Upper lobe of right lung (tissue), 1 donor: ENCODE data around the gene HOXB5. TPM values are rescaled to one million over a fixed set of nuclear protein-coding genes. Genes with fewer than 3 reads are reported as not detected.

Experiments
- ATAC-seq: fragments of 200-7000 bp; cut with Tn5 transposase; one replicate; pipeline ENCODE4 v1.9.1; 2020; ENCODE audit warnings: mild to moderate bottlenecking, moderate library complexity
- DNase-seq: peaks from one replicate; pipeline ENCODE4 v3.0.0-alpha.2; 2020
- H3K27ac ChIP-seq: fragments of 200-600 bp; one replicate; pipeline ENCODE4 v1.8.0; 2022
- H3K27me3 ChIP-seq: fragments of 200-600 bp; one replicate; pipeline ENCODE4 v1.8.0; 2022; ENCODE audit warnings: mild to moderate bottlenecking
- H3K36me3 ChIP-seq: fragments of 200-600 bp; one replicate; pipeline ENCODE4 v1.8.0; 2022
- H3K4me1 ChIP-seq: fragments of 200-600 bp; one replicate; pipeline ENCODE4 v1.8.0; 2022
- H3K4me3 ChIP-seq: fragments of 200-600 bp; one replicate; pipeline ENCODE4 v1.8.0; 2022; ENCODE audit warnings: mild to moderate bottlenecking
- H3K9me3 ChIP-seq: fragments of 200-600 bp; one replicate; pipeline ENCODE4 v1.8.0; 2022
- intact Hi-C: fragments of 100-400 bp; cut with DNase I; formaldehyde crosslinking; loops from one replicate; pipeline ENCODE4 v1.11.0; 2022
- total RNA-seq: library from RNA; stranded (reverse); fragmentation: NEBNext Ultra II Directional; extraction: Animal tissue kit (Norgen Biotek cat#: 25700); gene quantifications from one replicate; pipeline ENCODE4 v1.2.1, GENCODE V29; 2021
- TF ChIP-seq, protein P1 (sequence below): fragments of 200-600 bp; IDR thresholded peaks from one replicate; pipeline ENCODE4 v1.8.0; 2022; ENCODE audit warnings: antibody characterized with exemption
- donor health status: DM: no; HTN: yes; CAD: no; lungs with severe emphysema.

Gene HOXB5
- total RNA-seq, 1 donor from 2014 or later, result 4.4 TPM

GRCh38 chr17:48608494-48608834 is 14.9 kb upstream of the HOXB5 start:
- Histone ChIP-seq H3K9me3 (no peaks in the 10 kb centered on the region), H3K27ac (no peak overlapping the region), H3K27me3 (peaks cover 95% of the 10 kb centered on the region), H3K4me1 (peaks cover 25% of the 10 kb centered on the region), H3K4me3 (no peak overlapping the region), H3K36me3 (no peaks in the 10 kb centered on the region)
- TF ChIP-seq, protein P1, sequence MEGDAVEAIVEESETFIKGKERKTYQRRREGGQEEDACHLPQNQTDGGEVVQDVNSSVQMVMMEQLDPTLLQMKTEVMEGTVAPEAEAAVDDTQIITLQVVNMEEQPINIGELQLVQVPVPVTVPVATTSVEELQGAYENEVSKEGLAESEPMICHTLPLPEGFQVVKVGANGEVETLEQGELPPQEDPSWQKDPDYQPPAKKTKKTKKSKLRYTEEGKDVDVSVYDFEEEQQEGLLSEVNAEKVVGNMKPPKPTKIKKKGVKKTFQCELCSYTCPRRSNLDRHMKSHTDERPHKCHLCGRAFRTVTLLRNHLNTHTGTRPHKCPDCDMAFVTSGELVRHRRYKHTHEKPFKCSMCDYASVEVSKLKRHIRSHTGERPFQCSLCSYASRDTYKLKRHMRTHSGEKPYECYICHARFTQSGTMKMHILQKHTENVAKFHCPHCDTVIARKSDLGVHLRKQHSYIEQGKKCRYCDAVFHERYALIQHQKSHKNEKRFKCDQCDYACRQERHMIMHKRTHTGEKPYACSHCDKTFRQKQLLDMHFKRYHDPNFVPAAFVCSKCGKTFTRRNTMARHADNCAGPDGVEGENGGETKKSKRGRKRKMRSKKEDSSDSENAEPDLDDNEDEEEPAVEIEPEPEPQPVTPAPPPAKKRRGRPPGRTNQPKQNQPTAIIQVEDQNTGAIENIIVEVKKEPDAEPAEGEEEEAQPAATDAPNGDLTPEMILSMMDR, result no peak
- ATAC-seq (no peak), DNase-seq (no peak)
- intact Hi-C loops, result no loop called here

DNA sequence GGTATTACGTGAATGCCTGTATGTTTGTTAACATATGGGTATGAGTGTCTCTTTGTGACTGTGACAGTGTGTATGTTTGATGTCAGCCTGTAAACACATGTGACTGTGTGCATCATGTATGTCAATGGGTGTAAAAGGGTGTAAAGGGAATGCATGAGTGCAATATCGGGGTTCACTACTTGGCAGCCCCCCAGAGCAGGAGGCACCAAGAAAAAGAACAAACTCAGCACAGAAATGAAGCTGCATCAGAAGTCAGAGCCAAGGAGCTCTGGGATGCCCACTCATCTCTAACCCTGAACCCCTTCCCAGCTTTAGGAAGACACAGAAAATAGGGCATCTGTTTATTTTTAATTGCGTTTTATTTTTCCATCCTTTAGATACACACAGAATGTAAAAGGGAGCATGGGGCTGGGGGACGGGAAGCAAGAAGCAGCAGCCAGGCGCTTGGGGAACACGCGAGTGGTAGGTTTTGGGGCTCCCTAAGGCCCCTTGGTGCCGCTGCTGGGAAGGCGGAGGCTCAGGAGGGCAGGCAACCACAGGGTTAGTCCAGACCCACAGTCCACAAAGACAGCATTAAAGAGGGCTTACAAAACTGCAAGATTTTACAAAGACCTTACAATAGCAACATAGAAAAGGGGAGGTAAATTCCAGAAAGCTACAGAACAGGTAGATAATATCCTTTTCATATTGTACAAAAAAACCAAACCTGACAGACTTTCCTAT is 13.5 kb upstream of the HOXB5 start:
- H3K36me3 ChIP-seq, result no peaks in the 10 kb centered on the region
- TF ChIP-seq, protein P1, result no peak
- H3K9me3 ChIP-seq, result no peaks in the 10 kb centered on the region
- no peak overlapping the region for H3K27ac ChIP-seq
- ATAC-seq, result no peak
- H3K4me3 ChIP-seq, result no peak overlapping the region
- H3K4me1 ChIP-seq, result peaks cover 25% of the 10 kb centered on the region
- DNase-seq, result no peak
- intact Hi-C loops, result no loop called here
- peaks cover 99% of the 10 kb centered on the region for H3K27me3 ChIP-seq

DNA sequence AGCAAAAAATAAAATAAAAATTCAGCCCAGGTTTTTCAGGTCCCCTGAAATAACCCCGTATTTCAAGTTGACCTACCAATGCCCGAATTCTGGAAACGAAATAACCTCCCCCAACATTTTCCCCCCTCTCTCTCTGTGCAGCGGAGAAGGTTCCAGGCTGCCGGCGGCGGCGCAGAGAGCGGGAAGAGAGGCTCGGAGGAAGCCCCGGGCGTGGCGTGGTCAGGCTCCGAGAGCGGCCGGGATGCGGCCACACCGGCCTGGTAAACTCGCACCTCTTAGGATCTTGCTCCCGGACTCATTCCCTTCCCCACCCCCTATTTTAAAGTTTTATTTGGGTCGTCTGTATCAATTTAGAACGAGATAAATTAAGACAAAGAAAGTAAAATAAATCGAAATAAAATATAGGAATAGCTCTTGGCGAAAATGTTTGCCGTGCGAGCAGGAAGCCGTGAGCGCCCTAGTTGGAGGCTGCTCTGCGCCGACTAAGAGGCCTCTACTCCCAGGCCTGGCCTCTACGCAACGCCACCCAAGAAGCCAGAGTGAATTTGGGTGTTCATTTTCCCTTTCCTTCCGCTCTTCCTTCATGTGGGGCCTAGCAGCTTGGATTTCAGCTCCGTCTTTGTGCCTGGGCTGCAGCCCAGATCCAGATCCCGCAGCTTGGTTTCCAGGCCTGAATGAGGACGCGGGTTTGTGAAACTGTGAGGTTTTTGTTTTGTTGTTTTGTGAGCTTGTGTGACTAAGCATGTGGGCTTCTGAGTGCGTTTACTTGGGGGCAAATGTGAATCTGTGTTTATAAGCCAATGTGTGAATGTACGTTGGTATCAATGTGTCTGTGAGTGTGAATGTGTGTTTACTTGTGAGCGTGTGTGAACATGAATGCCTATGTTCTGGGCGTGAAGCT is 12.7 kb upstream of the HOXB5 start:
- Histone ChIP-seq H3K27ac (no peak overlapping the region), H3K4me1 (peaks cover 19% of the 10 kb centered on the region), H3K27me3 (peaks cover 99% of the 10 kb centered on the region), H3K4me3 (no peak overlapping the region), H3K36me3 (no peaks in the 10 kb centered on the region), H3K9me3 (no peaks in the 10 kb centered on the region)
- ATAC-seq, result no peak
- DNase-seq, result no peak
- intact Hi-C loops, result no loop called here
- TF ChIP-seq, protein P1, result no peak

- no peaks in the 10 kb centered on the region for H3K9me3 ChIP-seq
- H3K27ac ChIP-seq, result no peak overlapping the region
- TF ChIP-seq, protein P1, result no peak
- H3K36me3 ChIP-seq, result no peaks in the 10 kb centered on the region
- H3K4me1 ChIP-seq, result peaks cover 13% of the 10 kb centered on the region
- H3K27me3 ChIP-seq, result peaks cover 96% of the 10 kb centered on the region
- DNase-seq, result no peak
- no peak for ATAC-seq
- intact Hi-C loops, result no loop called here
- H3K4me3 ChIP-seq, result no peak overlapping the region
These were observed 11.9 kb upstream of the HOXB5 start for GRCh38 chr17:48605409-48605919.

DNA sequence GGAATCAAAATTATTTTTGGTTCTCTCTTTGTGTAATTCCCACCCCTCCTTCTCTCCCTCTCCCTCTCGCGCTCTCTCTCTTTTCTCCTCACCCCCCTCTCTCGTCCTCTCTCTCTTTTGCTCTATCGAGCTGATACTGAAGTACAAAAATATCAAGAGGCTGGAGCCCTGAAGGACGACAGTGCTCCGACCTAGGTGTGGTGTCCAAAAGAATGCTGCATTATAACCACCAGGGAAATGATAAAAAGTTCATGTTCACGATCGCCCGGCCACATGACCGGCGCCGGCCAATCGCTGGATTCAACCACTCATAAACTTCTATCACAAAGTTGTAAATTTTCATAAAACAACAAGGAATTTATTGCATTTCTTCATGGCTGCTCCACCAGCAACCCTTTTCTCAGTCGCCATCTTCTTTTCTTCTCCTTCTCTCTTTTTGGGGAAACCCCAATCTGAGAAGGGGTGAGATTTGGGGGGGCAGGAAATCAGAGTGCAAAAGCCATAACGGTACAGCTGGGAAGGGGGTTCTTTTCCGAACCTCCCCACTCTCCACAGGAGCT is 11.3 kb upstream of the HOXB5 start, which contains the start of gene HOXB6:
TSS of gene HOXB6 (minus strand) at position 217 of the 560 bp plus-strand sequence. CDS start 6,836 bp downstream, outside the sequence.
- peaks cover 97% of the 10 kb centered on the region for H3K27me3 ChIP-seq
- H3K36me3 ChIP-seq, result no peaks in the 10 kb centered on the region
- H3K4me1 ChIP-seq, result peaks cover 9% of the 10 kb centered on the region
- peak within 1 kb of the TSS; percentile 30 for H3K27ac ChIP-seq
- H3K9me3 ChIP-seq, result no peaks in the 10 kb centered on the region
- ATAC-seq (no peak), DNase-seq (no peak)
- peak within 1 kb of the TSS; percentile 25 for H3K4me3 ChIP-seq
- intact Hi-C loops, result no loop called here
- TF ChIP-seq, protein P1, result no peak
